Choroid plexus epithelial cell (primary cell): Measurements from ENCODE around the gene CACYBP.

Experiments
- DNase-seq: peaks from one replicate; pipeline ENCODE4 v3.0.0-alpha.2; 2010; ENCODE audit warnings: low read depth
- H3K4me3 ChIP-seq: 2 replicates; pipeline ENCODE4 v1.5.1; 2011; ENCODE audit warnings: low read depth, mild to moderate bottlenecking, control low read depth, low read length, moderate library complexity
- CTCF ChIP-seq: conservative IDR thresholded peaks from 2 replicates; pipeline ENCODE4 v1.5.1; 2011; ENCODE audit warnings: low read depth, mild to moderate bottlenecking, control low read depth, inconsistent platforms, low read length, moderate library complexity

Gene CACYBP

GRCh38 chr1:175024773-175025172, 25.0 kb downstream of the CACYBP start:
- DNase-seq, result no peak
- TF ChIP-seq CTCF, result no peak
- no peak overlapping the region for H3K4me3 ChIP-seq

DNA sequence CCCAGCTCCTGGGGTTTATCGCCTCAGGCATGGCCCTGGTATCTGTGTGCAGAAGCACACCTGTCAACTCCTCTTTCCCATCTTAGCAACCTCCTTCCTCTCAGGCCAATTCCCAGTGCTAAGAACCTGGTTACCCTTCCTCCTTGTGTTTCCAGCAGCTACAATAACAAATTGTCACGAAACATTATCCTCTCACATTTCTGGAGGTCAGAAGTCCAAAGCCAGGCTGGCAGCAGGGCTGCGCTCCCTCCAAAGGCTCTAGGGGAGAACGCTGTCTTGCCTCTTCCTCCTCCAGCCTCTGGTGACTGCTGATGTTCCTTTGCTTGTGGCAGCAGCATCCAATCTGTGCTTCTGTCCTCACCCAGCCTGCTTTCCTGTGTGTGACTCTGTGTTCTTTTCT, 34.2 kb downstream of the CACYBP start:
- no peak for TF ChIP-seq CTCF
- no peak overlapping the region for H3K4me3 ChIP-seq
- no peak for DNase-seq

DNA sequence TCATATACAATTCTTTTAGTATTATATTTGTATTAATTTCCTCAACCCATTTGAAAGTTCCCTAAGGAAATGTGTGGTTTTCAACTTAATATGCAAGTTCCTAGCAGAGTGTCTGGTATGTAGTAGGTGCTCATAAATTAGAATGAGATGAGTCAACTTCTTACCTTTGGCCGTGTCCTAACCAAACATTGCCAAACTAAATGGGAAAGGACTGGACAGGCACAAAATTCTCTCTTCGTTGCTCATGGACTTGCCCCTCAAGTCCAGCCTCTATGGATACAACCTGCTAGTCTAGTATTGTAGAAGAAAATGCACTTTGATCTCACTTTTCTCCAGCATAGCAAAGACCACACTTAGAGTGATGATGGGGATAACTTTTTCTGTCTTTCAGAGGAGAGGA, 35.0 kb downstream of the CACYBP start:
- no peak overlapping the region for H3K4me3 ChIP-seq
- no peak for TF ChIP-seq CTCF
- DNase-seq, result no peak

GRCh38 chr1:175035865-175036264, 36.1 kb downstream of the CACYBP start:
- no peak for TF ChIP-seq CTCF
- H3K4me3 ChIP-seq, result no peak overlapping the region
- no peak for DNase-seq

DNA sequence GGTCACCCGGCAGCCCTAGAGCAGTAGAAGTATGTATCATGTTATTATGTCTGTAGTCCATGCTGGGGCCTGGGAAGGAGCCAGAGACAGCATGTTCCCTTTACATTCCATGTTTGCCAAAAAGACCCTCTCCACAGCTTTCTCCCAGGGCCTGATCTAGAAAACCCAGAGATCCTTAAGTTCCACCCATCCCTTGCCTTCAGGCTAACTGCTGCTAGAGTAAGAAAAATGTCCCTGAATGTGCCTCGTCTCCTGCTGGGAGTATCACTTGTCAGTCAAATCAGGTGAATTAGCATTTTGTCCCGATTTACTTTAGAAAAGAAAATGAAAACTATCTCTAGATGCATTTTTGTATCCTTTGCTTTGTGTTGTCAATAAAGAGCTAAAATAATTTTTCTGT, 36.7 kb downstream of the CACYBP start:
- no peak for TF ChIP-seq CTCF
- H3K4me3 ChIP-seq, result no peak overlapping the region
- DNase-seq, result no peak

DNA sequence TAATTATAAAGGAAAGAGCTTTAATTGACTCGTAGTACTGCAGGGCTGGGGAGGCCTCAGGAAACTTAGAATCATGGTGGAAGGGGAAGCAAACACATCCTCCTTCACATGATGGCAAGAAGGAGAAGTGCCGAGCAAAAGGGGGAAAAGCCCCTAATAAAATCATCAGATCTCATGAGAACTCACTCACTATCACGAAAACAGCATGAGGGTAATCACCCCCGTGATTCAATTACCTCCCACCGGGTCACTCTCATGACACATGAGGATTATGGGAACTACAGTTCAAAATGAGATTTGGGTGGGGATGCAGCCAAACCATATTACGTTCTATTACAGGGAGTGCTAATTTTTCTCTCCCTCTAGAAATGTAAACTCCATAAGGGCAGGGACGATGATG, 37.7 kb downstream of the CACYBP start:
- no peak overlapping the region for H3K4me3 ChIP-seq
- DNase-seq, result no peak
- no peak for TF ChIP-seq CTCF

- no peak overlapping the region for H3K4me3 ChIP-seq
- no peak for DNase-seq
- no peak for TF ChIP-seq CTCF
These were observed 40.7 kb downstream of the CACYBP start for GRCh38 chr1:175040324-175040879.
